Peyer's patch (tissue), 4 donors: ENCODE data around the gene SYT6. TPM values are rescaled to one million over a fixed set of nuclear protein-coding genes. Genes with fewer than 3 reads are reported as not detected.

ENCODE experiments used
- DNase-seq, 3 donors: peaks; one replicate each; pipeline ENCODE4 v3.0.0-alpha.2; 2017 to 2019
- H3K27ac ChIP-seq, 4 donors: fragments of 200-600 bp; sonication (generic); one replicate each; pipeline ENCODE4 v1.5.1; 2016 to 2019
- H3K27me3 ChIP-seq, 2 donors: fragments of 200-600 bp; sonication (generic); one replicate each; pipeline ENCODE4 v1.5.1; 2019
- H3K36me3 ChIP-seq, 3 donors: fragments of 200-600 bp; sonication (generic); one replicate each; pipeline ENCODE4 v1.5.1; 2016 to 2019
- H3K4me1 ChIP-seq, 4 donors: fragments of 200-600 bp; sonication (generic); one replicate each; pipeline ENCODE4 v1.5.1; 2016 to 2019
- H3K4me3 ChIP-seq, 4 donors: fragments of 200-600 bp; sonication (generic); 1 replicate in 3 of 4; 2 replicates in 1 of 4; pipeline ENCODE4 v1.5.1; 2016 to 2019; ENCODE audit warnings: mild to moderate bottlenecking in 1 of 4
- H3K9me3 ChIP-seq, 4 donors: fragments of 200-600 bp; sonication (generic); one replicate each; pipeline ENCODE4 v1.5.1; 2016 to 2019; ENCODE audit warnings: mild to moderate bottlenecking in 1 of 4
- CTCF ChIP-seq, 6 experiments: fragments of 450-650 bp in 4 of 6; fragments of 200-600 bp in 2 of 6; sonication (generic) in 1 of 6; IDR thresholded peaks; one replicate each; pipeline ENCODE4 v1.5.1; 2017 to 2019; ENCODE audit warnings: antibody characterized with exemption in 6 of 6, mild to moderate bottlenecking in 3 of 6, moderate library complexity in 1 of 6
- POLR2A ChIP-seq, 2 donors: fragments of 450-650 bp; IDR thresholded peaks; one replicate each; pipeline ENCODE4 v1.5.1; 2017; ENCODE audit warnings: antibody characterized with exemption in 2 of 2, mild to moderate bottlenecking in 2 of 2, moderate library complexity in 2 of 2
- total RNA-seq, 4 donors: library from RNA; depleted of rRNA; stranded (reverse); fragments of >200 nt; gene quantifications; one replicate each; pipeline ENCODE4 v1.1.0, GENCODE V29; 2016

Gene SYT6
- total RNA-seq, 4 donors from 2014 or later: not detected

GRCh38 chr1:114159941-114160340 lies 6.3 kb upstream of the SYT6 start:
- TF ChIP-seq POLR2A (IDR thresholded peaks at IDR 0.05) (no peak), CTCF (IDR thresholded peaks at IDR 0.05) (no peak)
- Histone ChIP-seq H3K4me3 (no peak overlapping the region), H3K36me3 (no peaks in the 10 kb centered on the region), H3K27me3 (peaks cover 0 to 4% of the 10 kb centered on the region in 2 donors), H3K4me1 (peaks cover 0 to 1% (median 0%) of the 10 kb centered on the region in 4 donors), H3K27ac (no peak overlapping the region), H3K9me3 (no peaks in the 10 kb centered on the region)
- DNase-seq: no peak

GRCh38 chr1:114157275-114157660 lies 3.6 kb upstream of the SYT6 start:
- Histone ChIP-seq H3K36me3 (no peaks in the 10 kb centered on the region), H3K27me3 (peaks cover 0 to 30% of the 10 kb centered on the region in 2 donors), H3K4me3 (no peak overlapping the region), H3K9me3 (no peaks in the 10 kb centered on the region), H3K4me1 (peaks cover 0 to 25% (median 9%) of the 10 kb centered on the region in 4 donors), H3K27ac (no peak overlapping the region)
- no peak for DNase-seq
- TF ChIP-seq CTCF (IDR thresholded peaks at IDR 0.05) (no peak), POLR2A (IDR thresholded peaks at IDR 0.05) (no peak)

GRCh38 chr1:114156538-114157274 lies 3.0 kb upstream of the SYT6 start:
- DNase-seq: no peak
- no peaks in the 10 kb centered on the region for H3K36me3 ChIP-seq
- TF ChIP-seq POLR2A (IDR thresholded peaks at IDR 0.05) (no peak), CTCF (IDR thresholded peaks at IDR 0.05) (no peak)
- peaks cover 0 to 36% of the 10 kb centered on the region in 2 donors for H3K27me3 ChIP-seq
- H3K4me3 ChIP-seq: no peak overlapping the region
- H3K4me1 ChIP-seq: peaks cover 0 to 28% (median 9%) of the 10 kb centered on the region in 4 donors
- no peaks in the 10 kb centered on the region for H3K9me3 ChIP-seq
- H3K27ac ChIP-seq: no peak overlapping the region

GRCh38 chr1:114155706-114156105 lies 2.0 kb upstream of the SYT6 start:
- DNase-seq: no peak
- Histone ChIP-seq H3K27me3 (peaks cover 0 to 38% of the 10 kb centered on the region in 2 donors), H3K4me1 (peaks cover 0 to 28% (median 9%) of the 10 kb centered on the region in 4 donors), H3K9me3 (no peaks in the 10 kb centered on the region), H3K4me3 (no peak overlapping the region), H3K27ac (no peak overlapping the region), H3K36me3 (no peaks in the 10 kb centered on the region)
- TF ChIP-seq CTCF (IDR thresholded peaks at IDR 0.05) (no peak), POLR2A (IDR thresholded peaks at IDR 0.05) (no peak)

- no peaks in the 10 kb centered on the region for H3K9me3 ChIP-seq
- H3K4me3 ChIP-seq: no peak overlapping the region
- H3K36me3 ChIP-seq: no peaks in the 10 kb centered on the region
- H3K4me1 ChIP-seq: peaks cover 0 to 28% (median 9%) of the 10 kb centered on the region in 4 donors
- peaks cover 0 to 38% of the 10 kb centered on the region in 2 donors for H3K27me3 ChIP-seq
- no peak overlapping the region for H3K27ac ChIP-seq
- DNase-seq: no peak
- TF ChIP-seq POLR2A (IDR thresholded peaks at IDR 0.05) (no peak), CTCF (IDR thresholded peaks at IDR 0.05) (no peak)
Observed at GRCh38 chr1:114154963-114155322, 1.3 kb upstream of the SYT6 start.
